GM18867 (cell line): ENCODE results near the gene ANKRD53.
"Not testable (repeated sequence)": the region's sequence is repeated elsewhere in the genome, so short reads cannot be mapped to it uniquely, and the experiment has no call there.

Experiments used
- ATAC-seq: cut with Tn5 transposase; IDR thresholded peaks from one replicate; pipeline ENCODE4 v1.9.1; 2021; ENCODE audit warnings: mild to moderate bottlenecking, moderate library complexity; ENCODE audit not compliant: unreplicated experiment

Gene ANKRD53

GRCh38 chr2:71005271-71006202, 27.1 kb downstream of the ANKRD53 start:
- no peak for ATAC-seq

- ATAC-seq: no peak
Measured at GRCh38 chr2:71006323-71006722, 27.9 kb downstream of the ANKRD53 start.

DNA sequence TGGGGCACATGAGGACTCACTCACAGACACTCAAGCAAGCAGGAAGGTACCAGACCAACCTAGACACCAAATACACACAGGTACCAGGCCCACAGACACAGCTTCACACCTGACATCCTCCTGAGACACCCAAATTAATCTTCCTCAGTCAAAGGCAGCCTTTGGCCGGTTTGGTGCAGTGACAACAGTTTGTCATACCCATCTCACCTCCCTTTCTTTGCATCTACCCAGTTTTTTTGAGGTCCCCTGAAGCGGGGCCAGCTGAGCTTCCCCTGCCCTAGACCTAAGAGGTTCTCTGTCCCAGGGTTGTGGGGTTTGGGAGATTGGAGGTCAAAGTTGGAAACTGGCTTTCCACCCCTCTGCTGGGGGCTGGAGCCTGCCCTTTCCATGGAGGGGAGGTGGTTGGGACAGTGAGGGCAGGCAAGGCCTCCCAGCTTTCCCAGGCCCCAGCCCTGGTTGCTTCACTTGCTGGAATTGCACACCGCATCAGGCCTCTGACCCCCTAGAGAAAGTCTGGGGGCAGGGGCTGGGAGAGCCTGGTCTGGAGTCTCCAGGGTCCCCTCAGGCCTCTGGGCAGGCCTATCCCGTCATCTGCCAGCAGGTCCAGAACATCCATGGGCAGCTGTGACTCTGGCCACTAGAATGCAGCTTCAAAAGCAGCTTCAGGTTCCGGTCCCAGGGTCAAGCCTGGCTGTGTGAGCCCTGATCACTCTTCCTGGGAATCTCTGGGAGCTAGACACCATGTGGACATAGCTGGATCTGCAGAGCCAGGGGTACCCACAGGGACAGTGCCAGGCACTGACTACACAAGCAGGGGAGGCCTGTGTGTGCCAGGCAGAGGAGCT, 28.7 kb downstream of the ANKRD53 start:
- ATAC-seq: no peak

- ATAC-seq: no peak
Measured at GRCh38 chr2:71008342-71008741, 29.9 kb downstream of the ANKRD53 start.

DNA sequence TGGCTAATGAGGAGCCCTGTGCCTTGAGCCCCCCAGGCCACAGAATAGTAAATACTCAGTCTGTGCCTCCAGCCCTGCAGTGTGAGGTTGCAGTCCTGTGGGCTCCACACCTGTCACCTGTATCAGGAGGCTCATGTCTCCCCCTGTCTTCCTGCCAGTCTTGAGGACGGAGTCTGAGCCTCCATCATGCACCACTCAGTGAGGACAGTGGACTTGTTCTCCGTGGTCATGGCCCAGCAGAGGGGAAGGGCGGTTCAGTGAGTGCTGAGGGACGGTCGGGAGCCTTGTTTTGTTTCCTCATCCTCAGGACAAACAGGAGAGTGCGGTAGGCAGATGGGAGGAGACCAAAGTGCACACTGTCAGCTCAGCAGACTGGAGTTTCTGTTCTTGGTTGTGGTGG, 33.4 kb downstream of the ANKRD53 start:
- not testable (repeated sequence) for ATAC-seq

- no peak for ATAC-seq
Measured at GRCh38 chr2:71018625-71019024, 40.2 kb downstream of the ANKRD53 start.

DNA sequence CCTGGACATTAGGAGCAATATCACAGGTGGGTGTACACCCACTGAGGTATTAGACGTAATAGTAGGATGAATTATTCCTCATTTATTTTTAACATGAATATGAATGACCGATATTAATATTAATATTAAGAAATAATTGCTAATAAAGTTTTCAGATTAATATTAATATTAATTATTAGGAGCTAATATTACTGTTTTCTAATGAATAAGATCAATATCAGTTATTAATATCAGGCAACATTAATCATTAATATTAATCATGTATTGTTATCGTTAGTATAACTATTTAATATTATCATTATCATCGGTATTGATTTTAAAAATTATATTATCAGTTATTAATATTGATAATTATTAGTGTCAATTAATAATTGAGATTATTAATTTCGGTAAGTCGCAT, 41.6 kb downstream of the ANKRD53 start:
- ATAC-seq: not testable (repeated sequence)

DNA sequence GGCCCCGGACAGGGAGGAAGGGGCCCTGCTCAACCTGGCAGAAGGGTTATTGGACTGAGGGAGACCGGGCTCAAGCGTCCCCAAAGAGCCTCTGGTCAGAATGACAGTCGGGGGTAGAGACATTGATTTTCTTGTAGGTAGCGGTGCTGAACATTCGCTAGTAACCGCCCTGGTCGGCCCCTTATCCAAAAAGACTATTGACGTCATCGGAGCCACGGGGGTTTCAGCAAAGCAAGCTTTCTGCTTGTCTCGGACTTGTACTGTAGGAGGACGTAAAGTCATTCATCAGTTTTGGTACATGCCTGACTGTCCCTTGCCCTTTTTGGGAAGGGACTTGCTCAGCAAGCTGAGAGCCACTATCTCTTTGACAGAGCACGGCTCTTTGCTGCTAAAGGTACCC, 43.0 kb downstream of the ANKRD53 start:
- ATAC-seq: not testable (repeated sequence)

DNA sequence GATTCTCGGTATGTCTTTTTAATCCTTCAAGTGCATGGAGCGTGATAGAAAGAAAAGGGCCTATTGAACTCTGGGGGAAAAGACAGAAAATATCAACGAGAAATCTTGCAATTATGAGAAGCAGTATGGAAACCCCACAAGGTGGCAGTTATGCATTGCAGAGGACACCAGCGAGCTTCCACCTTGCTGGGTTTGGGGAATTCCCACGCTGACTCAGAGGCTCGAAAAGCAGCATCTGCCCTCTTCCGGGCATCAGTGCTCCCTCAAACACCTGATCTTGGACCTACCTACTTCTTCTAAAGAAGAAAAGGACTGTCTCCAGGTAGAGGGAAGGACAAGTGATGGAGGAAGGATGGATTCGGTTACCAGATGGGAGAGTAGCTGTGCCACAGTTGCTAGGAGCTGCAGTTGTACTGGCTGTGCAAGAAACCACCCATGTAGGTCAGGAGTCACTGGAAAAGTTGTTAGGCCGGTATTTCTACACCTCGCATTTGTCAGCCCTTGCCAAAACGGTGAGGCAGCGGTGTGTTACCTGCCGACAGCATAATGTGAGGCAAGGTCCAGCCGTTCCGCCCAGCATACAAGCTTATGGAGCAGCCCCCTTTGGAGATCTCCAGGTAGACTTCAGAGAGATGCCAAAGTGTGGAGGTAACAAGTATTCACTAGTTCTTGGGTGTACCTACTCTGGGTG, 45.3 kb downstream of the ANKRD53 start:
- not testable (repeated sequence) for ATAC-seq
